ENCODE measurements around the gene KLRB1.
"Not testable (repeated sequence)": the region's sequence is repeated elsewhere in the genome, so short reads cannot be mapped to it uniquely, and the experiment has no call there.

The KLRB1 gene

DNA sequence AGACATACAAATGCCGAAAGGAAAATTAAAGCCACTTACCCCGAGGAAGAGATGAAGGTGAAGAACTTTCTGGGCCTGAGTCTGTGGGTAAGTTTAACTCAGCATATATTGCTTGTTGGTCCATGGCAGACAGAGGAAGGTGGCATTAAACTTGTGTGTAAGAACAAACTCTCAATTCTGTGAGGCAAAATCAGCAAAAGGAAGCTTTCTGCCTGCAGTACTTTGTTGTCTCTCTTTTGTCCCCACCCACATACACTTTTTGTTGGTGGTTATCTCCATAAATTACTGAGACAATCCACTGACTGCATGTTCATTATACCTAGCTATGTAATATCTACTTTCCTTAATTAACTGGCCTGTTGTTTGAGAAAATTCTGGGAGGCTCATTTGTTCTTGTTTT lies at the start of gene KLRB1:
Gene KLRB1 (minus strand): TSS at position 201 of the 400 bp plus-strand sequence. CDS start 77 bp downstream, at position 124.
- no peak for DNase-seq

DNA sequence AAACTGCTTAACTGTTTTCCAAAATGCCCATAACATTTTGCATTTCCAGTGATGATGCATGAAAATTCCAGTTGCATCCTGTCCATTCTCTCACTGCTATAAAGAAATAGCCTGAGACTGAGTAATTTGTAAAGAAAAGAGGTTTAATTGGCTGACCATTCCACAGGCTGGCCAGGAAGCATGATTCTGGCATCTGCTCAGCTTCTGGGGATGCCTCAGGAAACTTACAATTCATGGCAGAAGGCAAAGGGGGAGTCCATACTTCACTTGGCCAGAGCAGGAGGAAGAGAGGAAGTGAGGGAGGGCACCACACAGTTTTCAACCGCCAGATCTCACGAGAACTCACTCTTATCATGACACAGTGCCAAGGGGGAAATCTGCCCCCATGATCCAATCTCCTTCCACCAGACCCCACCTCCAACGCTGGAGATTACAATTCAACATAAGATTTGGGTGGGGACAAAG lies 43.6 kb upstream of the KLRB1 start:
- DNase-seq = peak; percentile 52

DNA sequence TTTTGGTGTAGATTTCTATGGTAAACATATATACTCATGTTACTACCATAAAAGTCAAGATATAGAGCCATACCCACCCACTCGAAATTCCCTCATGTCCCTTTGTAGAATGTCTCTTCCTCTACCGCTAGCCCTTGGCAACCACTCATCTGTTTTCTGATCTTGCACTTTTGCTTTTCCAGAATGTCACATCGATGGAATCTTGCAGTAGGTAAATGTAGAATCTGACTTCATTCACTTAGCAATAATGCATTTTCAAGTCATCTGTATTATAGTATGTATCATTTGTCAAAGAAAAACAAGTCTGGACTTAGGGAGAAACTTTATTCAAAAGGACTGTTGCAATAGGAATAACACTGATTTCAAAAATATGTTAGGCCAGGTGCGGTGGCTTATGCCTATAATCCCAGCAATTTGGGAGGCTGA lies 42.4 kb upstream of the KLRB1 start:
- no peak for DNase-seq

DNA sequence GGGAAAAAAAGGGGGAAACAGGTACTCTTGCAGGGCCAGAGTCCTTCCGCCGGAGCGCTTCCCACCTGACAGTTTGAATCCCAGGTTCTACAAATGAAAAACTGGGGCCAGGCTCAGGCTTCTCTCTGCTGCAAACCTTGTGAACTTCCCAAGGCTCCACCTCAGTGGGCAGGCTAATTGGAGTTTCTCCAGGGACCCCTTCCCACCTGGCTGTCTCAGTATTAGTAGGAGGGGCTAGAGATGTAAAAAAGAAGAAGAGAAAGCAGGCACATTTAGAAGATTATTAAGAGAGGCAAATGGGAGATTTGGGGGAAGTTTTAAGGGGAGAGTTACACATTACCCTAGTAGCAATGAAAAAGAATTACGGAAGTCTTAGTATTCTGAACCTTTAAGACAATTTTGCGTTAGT lies 41.8 kb upstream of the KLRB1 start:
- peak; percentile 42 for DNase-seq

DNA sequence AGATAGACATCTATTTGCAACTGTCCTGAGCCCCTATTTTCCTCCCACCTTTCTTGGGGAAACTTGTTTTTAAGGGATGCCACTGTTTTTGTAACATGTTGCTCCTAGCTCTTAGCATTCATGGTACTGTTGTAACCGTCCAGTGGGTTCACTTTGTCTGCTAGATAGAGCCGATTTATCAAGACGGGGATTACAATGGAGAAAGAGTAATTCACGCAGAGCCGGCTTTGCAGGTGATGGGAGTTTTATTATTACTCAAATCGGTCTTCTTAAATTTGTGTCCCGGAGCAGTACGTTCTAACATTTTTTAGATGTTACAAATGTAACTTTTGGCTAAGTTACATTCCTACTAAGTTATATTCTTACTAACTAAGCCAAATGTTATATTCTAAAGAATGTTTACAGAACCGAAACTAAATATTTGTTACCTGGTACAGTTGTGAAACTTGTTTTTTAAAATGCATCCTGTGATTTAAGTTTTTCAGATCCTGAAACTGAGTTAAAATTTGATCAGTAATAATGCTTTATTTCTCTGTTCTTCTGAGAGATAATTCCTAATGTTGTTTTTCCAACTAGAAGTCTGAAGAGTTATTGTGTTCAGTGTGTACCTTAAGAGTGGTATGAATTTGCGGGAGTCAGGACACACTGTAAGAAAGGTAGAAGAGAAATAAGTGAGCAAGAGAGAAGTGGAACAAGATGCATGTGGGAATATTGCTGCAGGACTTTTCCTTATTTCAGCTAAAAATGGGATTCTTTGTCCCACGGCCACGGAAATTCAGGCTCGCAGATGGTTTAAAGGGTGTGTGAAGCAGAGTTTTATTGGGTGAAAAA lies 41.2 kb upstream of the KLRB1 start:
- DNase-seq = no peak

DNA sequence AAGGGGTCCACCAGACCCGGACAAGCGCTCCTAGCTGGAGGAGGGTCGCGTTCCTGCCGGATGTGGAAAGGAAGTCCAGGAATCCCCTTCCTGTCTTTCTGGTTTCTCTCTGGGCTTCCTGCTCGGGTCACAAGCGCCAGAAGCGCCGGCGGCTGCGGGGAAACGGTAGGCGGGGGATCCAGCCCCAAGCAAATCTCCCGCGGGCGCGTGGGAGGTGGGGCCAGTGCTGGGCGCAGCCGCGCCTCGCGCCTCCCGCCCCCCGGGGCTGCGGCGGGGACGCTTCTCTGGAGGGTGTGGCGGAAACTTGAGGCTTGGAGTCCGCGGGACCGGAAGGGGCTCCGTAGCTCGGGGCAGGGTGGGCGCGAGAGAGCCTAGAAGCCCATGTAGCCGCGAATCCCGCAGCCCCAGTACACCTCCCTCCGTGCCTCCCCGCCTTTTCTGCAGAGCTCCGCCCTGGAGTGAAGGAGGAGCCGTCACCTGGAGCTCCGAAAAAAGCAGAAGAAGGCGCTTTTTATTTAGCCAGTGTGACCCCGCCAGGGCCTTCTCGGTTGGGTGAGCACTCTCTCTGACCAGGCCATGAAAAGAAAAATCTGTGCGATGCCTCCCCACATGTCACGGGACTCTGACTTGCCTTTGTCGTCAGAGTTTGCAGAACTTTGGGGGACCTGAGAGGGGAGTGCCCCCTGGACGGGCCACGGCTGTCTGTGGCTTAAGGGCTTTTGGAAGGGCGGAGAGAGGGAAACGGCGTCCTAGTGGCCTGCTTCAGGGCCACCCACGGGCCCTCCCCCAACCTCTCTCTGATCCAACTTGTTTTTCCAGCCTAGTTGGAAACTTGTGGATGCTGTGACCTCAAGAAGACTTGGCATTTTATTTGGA lies 40.3 kb upstream of the KLRB1 start:
- DNase-seq = peak; percentile 87

DNA sequence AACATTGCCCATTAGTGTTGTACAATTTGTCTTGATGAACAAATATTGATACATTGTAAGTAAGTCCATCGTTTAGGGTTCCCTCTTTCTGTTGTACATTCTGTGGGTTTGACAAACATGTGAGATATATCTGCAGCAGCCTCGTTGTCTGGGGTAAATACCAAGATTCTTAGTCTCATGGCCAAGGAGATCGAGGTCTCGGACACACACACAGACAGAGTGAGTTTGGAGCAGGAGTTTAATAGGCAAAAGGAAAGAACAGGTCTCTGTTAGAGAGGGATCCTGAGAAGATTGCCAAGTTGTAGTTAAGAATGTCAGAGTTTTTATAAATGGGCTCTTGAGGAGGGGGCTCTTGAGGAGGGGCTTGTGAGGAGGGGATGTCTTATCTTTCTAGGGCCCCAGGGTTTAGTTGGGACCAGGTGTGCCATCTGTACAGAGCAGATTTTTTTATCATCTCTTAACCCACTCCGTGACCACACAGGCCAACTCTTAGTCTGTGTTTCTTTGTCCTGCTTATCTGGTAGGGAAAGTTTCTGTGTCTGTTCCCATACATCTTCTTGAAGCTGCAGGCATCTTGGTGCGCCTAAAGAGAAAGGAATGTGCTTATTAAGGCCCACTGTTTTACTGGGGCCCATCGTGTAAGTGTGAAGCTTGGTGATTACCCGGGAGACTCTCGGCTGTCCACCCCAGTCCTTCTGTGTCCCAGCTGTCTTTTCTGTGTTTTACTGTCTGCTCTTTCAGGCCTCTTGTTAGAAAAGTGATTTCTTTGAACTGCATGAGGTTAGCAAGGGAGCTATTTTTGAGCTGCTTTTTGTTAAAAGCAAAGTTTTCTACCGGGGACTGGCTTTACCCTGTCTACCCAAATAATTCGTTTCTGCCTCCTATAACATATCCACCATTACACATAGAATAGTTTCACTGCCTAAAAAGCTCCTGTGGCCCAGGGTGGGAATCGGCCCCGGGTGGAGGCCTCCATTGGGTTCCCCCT lies 39.4 kb upstream of the KLRB1 start:
- DNase-seq = no peak

DNA sequence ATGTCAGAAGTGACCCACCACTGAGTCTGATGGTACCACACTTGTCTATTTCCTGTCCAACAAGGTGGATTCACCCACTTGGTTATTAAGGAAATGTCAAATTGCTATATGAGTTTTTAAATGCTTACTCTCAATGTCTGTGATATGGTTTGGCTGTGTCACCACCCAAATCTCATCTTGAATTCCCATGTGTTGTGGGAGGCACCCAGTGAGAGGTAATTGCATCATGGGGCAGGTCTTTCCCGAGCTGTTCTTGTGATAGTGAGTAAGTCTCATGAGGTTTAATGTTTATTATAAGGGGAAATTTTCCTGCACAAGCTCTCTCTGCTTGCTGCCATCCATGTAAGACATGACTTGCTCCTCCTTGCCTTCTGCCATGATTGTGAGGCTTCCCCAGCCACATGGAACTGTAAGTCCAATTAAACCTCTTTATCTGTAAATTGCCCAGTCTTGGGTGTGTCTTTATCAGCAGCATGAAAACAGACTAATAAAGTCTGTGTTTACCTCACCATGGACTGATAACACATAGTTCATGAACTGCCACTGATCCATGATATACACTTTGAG lies 37.4 kb upstream of the KLRB1 start:
- not testable (repeated sequence) for DNase-seq

DNA sequence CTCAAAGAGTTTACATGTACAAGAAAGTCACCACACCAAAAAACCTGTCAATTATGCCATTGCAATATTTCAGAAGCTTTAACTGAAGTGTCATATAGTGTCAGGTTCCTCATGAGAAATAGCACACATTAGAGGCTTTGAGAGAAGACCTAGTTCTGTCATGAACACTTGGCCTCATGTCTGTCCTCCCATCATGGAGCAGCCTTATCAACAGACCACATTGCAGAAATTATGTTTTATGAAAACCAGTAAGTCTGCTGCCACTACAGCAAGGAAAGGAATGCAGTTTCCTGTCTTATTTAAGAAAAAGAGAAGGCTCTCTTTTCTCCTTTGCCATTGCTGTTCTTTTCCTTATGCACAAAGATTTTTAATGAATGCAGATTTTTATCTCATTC lies 35.5 kb upstream of the KLRB1 start:
- no peak for DNase-seq

DNA sequence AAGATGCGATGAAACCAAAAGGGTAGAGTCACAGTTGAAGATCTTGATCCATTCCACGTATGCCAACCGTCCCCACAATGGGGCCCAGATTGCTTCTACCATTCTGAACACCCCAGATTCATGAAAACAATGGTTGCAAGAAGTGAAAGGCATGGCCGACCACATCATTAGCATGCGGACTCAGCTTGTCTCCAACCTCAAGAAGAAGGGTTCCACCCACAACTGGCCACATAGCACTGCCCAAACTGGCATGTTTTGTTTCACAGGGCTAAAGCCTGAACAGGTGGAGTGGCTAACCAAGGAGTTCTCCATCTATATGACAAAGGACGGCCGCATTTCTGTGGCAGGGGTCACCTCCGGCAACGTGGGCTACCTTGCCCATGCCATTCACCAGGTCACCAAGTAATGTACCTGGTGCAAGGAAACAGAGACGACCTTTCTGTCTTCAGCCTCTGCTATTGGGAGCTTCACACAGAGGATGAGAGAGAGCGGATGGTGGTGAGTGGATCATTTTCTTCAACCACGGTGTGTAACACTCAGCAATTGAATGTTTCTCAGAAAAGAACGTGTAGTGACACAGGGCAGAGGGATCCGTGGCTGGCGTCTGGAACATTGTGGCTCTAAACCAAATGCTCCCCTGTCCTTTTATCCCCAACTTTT lies 35.0 kb upstream of the KLRB1 start:
- DNase-seq = no peak

DNA sequence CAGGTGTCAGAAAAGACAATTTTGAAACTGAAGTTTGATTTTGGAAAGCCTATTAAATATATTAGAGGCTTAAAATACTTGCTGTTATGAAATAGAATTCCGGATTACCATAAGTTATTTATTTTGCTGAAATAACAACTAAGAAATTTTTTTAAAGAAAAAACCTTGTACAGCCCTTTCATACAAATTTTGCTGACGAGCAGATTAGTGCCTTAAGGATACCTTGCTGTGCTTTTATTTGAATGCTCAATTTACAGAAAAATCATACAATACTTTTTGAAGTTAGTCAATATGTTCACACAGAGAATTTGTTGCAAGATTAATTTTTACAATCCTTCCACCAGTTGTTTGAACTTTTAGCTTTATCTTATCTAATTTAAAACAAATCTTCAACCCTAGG lies 32.3 kb upstream of the KLRB1 start:
- DNase-seq = no peak

DNA sequence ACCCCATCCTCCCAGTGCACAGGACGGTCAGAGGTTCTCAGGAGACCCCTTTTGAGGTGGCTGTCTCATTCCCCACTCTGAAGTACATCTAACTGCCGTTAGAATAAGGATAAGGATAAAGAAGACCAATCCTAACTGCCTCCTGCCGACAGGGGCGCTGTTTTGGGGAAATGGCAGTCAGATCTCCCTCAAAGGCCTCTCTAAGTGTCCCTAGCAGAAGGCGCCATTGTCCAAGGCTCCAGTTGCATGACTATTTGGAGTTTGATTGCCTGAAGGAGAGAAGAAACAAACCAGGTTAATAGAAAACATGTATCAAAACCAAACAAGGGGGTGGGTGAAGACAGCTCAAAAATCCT lies 29.1 kb upstream of the KLRB1 start:
- DNase-seq = no peak

DNA sequence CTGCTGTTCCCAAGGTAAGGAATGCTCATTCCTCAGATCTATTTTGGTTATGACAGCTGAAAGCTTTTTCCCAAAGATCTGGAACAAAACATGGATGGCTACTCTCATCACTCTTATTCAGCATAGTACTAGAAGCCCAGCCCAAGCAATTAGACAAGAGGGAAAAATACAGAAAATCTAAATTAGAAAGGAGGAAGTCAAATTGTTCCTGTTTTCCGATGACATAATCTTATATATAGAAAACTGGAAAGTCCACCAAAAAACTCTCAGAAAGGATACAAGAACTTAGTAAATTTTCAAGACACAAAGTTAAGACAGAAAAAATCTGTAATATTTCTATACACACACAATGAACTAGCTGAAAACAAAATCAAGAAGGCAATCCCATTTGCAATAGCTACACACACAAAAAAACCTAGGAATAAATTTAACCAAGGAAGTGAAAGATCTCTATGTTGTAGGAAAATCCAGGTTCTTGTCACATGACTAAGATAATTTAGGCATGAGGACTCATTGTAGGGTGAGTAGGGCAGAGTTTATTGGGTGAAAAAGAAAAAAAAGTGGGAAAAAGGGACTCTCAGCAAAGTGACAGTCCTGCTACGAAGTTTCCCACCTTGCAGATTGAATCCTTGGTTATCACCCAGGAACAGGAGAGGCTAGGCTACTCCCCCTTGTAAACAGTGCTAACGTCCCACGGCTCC lies 28.6 kb upstream of the KLRB1 start:
- DNase-seq = no peak

DNA sequence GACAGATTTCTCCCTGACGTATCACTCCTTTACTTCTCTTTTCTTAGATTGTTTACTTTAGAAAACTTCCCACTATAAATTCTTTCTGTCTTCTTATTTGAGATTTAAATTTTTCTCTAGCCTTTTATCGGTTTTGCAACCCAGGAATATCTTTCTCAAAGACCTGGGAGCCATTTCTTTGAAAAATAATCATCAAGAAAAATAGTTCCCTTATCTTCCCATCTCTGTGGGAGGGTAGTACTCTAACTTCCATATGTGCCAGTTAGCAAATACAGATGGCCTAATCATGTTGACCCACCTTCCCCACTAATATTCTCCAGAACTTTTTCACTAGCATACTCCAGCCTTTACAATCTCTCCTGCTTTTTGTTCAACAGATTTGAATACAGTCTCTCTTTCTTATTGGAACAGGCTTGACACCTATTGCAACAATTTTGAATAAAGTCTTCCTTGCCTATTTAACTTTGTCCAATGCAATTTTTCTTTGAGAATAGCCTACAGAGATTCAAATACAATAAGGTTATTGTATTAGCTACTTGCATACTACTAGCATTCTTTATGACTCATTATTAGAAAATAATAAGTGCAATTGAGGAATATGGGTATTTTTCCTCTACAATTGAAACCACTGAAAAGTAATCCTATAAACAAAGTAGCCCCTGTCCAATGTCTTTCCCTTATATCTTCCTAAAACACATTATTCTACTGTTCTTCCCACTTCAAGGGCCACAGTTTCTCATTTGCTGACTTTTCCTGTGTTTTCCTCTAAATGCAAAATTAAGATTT lies 27.4 kb upstream of the KLRB1 start:
- no peak for DNase-seq

DNA sequence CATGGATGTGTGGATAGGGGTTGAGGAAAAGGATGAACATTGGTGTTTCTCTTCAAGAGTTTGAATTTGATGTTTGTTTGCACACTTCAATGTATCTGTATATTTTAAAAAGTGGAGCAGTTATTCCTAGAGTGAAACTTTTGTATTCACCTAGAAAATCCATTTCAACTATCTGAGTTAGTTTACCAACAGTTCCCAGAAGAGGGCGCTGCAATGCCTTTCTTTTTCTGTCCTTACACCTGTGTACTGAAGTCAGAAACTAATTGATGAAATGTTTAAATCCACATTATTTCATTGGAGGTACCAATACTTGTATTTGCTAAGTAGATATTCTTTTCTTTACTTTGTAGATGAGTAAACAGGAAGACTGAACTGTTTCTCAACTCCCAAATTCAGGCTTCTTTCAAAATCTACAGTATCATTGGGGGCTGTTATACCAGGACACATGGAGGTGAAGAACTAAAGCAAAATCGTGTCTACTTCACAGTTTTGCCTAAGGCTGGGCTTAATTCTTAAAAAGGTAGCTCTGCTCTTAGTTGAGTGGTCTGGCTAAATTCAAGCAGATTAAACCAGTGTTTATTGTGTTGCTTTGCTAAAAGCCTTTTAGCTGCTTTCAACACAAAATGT lies 26.6 kb upstream of the KLRB1 start:
- DNase-seq = peak; percentile 73

DNA sequence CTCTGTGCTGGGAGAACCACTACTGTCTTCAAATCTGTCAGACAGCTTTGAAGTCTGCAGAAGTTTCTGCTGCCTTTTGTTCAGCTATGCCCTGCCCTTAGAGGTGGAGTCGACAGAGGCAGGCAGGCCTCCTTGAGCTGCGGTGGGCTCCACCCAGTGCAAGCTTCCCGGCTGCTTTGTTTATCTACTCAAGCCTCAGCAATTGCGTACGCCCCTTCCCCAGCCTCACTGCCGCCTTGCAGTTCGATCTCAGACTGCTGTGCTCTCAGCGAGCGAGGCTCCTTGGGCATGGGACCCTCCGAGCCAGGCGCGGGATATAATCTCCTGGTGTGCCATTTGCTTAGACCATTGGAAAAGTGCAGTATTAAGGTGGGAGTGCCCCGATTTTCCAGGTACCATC lies 25.1 kb upstream of the KLRB1 start:
- no peak for DNase-seq

DNA sequence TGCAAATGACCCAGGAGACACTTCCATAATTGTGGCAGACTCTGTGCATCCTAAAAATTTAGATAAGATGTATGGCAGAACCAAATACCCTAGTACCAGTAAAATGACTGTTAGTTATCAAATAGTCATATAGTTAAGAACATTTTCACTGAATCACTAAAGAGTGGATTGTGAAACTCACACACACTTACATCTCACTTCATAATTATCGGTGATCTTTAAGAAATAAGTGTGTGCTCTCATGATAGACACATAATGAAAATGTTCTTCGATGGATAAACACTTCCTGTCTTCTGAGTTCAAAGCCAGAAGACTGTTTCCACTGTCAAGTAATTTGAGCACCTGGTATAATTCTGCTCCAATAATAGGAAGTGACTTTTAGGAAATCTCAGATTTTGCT lies 19.1 kb upstream of the KLRB1 start:
- DNase-seq = no peak

DNA sequence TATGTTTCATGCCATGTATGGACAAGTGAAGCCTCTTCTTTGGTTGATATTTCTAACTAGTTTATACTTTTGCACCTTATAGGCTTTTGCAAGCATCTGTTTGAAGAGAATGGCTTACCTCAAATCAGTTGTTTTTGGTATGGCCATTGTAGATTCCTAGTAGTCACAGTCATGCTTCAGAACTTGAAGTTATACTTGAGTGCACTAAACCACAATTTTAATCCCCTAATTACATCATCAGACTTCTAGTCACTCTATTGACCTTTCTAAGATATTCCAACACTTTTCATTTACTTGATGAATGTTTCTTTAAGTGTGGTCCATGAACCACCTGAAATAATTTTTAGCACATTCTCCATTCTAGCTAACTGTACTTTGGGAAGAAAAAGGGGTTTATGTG lies 18.6 kb upstream of the KLRB1 start:
- DNase-seq = no peak

DNA sequence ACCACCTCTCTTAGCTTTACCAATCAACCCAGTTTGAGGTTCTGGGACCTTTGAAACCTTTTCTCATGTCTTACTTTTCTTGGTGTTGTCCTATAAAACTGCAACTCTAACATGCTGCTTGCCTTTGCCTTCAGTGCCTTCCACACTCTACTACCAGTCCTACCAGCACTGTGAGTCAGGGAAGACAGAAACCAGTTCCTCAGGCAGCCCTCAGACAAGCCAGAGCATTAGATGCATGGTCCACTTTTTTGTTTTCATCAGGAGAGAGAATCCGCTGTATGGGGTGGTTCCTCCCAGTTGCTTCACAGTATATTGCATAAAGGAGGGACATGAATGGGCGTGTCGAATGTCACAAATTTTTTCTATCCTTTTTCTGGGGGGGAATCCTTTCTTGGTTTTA lies 17.3 kb upstream of the KLRB1 start:
- DNase-seq = no peak

Data from activated CD4-positive, CD25-positive, alpha-beta regulatory T cell treated with anti-CD3 and anti-CD28 coated beads, Interleukin-2, amount 50 U/mL, for 72 hours (primary cell).